Kidney (tissue), 14 donors: ENCODE measurements around the gene PCARE. TPM values are rescaled to one million over a fixed set of nuclear protein-coding genes. Genes with fewer than 3 reads are reported as not detected.
A peak's percentile ranks its signal among the peaks of the same experiment; 100 is the strongest.

Source experiments
- DNase-seq, 5 donors: peaks; one replicate each; pipeline ENCODE4 v3.0.0-alpha.2; 2013 to 2020
- FAIRE-seq: peaks from 2 replicates; lab custom pipeline; 2012; peaks lifted over from hg19 to GRCh38; lab: Jason Lieb, UNC
- H3K27ac ChIP-seq, 2 donors: one replicate each; pipeline ENCODE4 v1.7.0; 2013; ENCODE audit warnings: low read depth in 2 of 2, low read length in 2 of 2, inconsistent platforms in 1 of 2
- H3K27me3 ChIP-seq: one replicate; pipeline ENCODE4 v1.7.1; 2013; ENCODE audit warnings: low read length, inconsistent platforms; ENCODE audit not compliant: control insufficient read depth, insufficient read depth
- H3K36me3 ChIP-seq, 3 donors: one replicate each; pipeline versions ENCODE4 v1.7.0 to v1.7.1; 2013; ENCODE audit warnings: low read length in 3 of 3, control low read depth in 1 of 3, inconsistent platforms in 1 of 3; ENCODE audit not compliant: insufficient read depth in 3 of 3, control insufficient read depth in 2 of 3
- H3K4me1 ChIP-seq, 3 donors: one replicate each; pipeline versions ENCODE4 v1.7.0 to v1.7.1; 2013; ENCODE audit warnings: low read length in 3 of 3, inconsistent platforms in 1 of 3, low read depth in 1 of 3; ENCODE audit not compliant: control insufficient read depth in 2 of 3, insufficient read depth in 2 of 3
- H3K4me3 ChIP-seq, 3 donors: one replicate each; pipeline versions ENCODE4 v1.7.0 to v1.8.1; 2013; ENCODE audit warnings: low read length in 3 of 3, control low read depth in 1 of 3, inconsistent platforms in 1 of 3
- H3K9ac ChIP-seq, 3 donors: one replicate each; pipeline versions ENCODE4 v1.7.0 to v1.7.1; 2013; ENCODE audit warnings: low read length in 3 of 3, control low read depth in 1 of 3, inconsistent platforms in 1 of 3
- H3K9me3 ChIP-seq, 3 donors: one replicate each; pipeline versions ENCODE4 v1.7.0 to v1.7.1; 2013; ENCODE audit warnings: low read length in 3 of 3, control low read depth in 1 of 3, inconsistent platforms in 1 of 3; ENCODE audit not compliant: control insufficient read depth in 2 of 3, insufficient read depth in 1 of 3
- intact Hi-C: fragments of 100-400 bp; cut with DNase I; formaldehyde crosslinking; loops from one replicate; pipeline ENCODE4 v1.11.1; 2022
- polyA plus RNA-seq: library from polyadenylated mRNA; stranded (reverse); fragments of 350-450 nt; fragmentation: Illumina TruSeq; extraction: RNeasy Lipid Tissue Mini Kit (QIAGEN cat#74804); gene quantifications from one replicate; pipeline ENCODE4 v1.2.3, GENCODE V29; 2014; ENCODE audit warnings: low read depth, low replicate concordance; ENCODE audit not compliant: insufficient read depth
- total RNA-seq: library from RNA; stranded (reverse); fragmentation: NEBNext Ultra II Directional; extraction: Animal tissue kit (Norgen Biotek cat#: 25700); gene quantifications from one replicate; pipeline ENCODE4 v1.2.1, GENCODE V29; 2021
- TF ChIP-seq, protein P1 (sequence below): IDR thresholded peaks from 3 replicates; pipeline ENCODE4 v1.5.1; 2012; ENCODE audit warnings: mild to moderate bottlenecking, moderate library complexity, borderline replicate concordance; ENCODE audit not compliant: insufficient read depth; ENCODE audit errors: extremely low read depth
- donor health status: control.
- donor health status: control.
- donor health status: control.
- donor health status: control.
- donor health status: control.
- donor health status: DM: yes; HTN: yes; CAD: no.
- donor health status: Normal renal cell carcinoma (clear cell type).

The PCARE gene
- total and polyA plus RNA-seq, 2 donors from 2014 or later = 1.3 TPM; not detected in 1

DNA sequence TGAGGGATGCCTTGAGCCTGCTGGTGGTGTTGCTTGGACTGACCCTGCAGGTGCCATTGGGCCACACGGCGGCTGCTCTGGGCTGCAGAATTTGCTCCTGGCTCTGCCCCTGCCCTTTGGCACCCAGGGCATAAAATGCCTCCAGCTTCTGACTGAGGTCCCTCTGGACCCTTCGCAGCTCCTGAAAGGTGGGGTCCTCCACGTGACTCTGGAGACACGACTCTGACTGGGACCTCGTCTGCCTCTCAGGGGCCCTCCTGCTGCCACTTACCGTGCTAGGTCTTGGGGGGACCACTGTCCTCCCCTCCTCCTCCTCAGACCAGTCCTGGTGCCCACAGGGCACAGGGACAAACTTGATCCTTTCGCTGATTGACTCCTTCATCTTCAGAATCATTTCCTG lies 2.1 kb downstream of the PCARE start:
- H3K4me3 ChIP-seq = no peak overlapping the region
- H3K9me3 ChIP-seq = no peaks in the 10 kb centered on the region
- intact Hi-C loops = no loop called here
- no peak for FAIRE-seq
- peak in 1 of 5 donors; percentile 24 for DNase-seq
- H3K4me1 ChIP-seq = no peaks in the 10 kb centered on the region
- no peak overlapping the region for H3K9ac ChIP-seq
- TF ChIP-seq, protein P1, sequence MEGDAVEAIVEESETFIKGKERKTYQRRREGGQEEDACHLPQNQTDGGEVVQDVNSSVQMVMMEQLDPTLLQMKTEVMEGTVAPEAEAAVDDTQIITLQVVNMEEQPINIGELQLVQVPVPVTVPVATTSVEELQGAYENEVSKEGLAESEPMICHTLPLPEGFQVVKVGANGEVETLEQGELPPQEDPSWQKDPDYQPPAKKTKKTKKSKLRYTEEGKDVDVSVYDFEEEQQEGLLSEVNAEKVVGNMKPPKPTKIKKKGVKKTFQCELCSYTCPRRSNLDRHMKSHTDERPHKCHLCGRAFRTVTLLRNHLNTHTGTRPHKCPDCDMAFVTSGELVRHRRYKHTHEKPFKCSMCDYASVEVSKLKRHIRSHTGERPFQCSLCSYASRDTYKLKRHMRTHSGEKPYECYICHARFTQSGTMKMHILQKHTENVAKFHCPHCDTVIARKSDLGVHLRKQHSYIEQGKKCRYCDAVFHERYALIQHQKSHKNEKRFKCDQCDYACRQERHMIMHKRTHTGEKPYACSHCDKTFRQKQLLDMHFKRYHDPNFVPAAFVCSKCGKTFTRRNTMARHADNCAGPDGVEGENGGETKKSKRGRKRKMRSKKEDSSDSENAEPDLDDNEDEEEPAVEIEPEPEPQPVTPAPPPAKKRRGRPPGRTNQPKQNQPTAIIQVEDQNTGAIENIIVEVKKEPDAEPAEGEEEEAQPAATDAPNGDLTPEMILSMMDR = no peak
- H3K27me3 ChIP-seq = no peaks in the 10 kb centered on the region
- no peak overlapping the region for H3K27ac ChIP-seq
- no peaks in the 10 kb centered on the region for H3K36me3 ChIP-seq

DNA sequence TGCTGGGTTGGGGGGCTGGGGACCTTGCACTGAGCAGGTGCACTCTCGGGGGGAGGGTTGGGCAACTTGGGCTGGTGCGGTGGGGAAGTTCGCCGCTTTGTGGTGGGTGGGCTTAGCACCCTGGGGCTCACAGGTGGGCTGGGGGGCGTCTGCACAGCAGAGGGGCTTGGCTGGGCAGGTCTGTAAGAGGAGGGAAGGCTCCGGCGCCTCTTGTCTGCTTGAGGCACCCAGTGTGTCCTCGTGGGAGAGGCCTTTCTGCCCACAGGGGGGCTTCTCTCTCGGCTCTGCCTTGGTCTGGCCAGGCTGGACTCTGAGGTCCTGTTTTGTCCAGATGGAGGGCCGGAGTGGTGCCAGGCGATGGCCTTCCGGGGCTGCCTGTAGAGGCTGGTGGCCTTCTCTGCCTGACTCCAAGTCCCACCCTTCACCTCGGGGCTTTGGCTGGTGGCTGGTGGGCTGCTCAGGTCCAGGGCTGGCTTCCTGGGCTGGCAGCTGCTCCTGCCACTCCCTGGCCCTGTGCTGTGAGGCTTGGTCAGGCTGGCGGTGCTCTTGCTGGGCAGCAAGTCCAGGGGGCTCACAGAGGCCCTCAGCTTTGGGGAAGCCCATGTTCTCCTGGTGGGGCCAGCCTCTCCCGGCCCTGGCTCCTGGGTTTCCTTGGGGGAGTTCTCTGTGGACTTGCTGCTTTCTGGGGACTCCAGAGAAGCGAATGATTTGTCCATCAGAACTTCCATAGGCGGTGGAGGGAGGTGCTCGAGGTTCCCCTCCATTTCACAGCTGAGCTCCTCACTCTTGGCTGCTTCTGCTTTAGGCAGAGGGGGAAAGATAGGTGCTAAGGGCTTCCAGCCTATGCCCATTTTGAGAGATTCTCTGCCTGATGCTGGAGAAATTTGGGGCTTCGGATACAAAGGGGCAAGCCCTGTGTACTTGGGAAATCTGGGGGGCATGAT lies 3.0 kb downstream of the PCARE start:
- Histone ChIP-seq H3K4me1 (no peaks in the 10 kb centered on the region), H3K9me3 (no peaks in the 10 kb centered on the region), H3K9ac (no peak overlapping the region), H3K27me3 (no peaks in the 10 kb centered on the region), H3K27ac (no peak overlapping the region), H3K36me3 (no peaks in the 10 kb centered on the region), H3K4me3 (no peak overlapping the region)
- FAIRE-seq (no peak), DNase-seq (peak in 1 of 5 donors; percentile 31)
- intact Hi-C loops = no loop called here
- TF ChIP-seq, protein P1 = no peak

DNA sequence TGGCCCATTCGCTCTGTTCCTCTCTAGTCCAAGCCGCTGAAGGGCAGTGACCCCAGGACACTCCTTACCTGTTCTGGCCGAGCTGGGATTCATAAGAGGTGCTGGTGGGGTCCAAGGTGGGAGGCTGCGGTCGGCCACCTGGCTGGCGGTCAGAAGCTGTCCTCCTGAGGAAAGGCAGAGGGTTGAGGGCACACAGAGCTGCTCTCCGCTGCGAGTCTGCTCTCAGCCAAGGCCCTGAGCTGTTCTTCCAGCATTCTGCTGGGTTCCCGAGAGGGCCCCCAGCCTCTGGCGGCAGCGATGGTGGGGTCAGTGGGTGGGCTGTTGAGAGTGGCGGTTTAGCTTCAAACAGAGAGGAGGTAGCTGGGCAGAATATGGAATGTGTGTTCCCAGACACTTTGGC lies 3.8 kb downstream of the PCARE start:
- H3K9ac ChIP-seq = no peak overlapping the region
- no peaks in the 10 kb centered on the region for H3K27me3 ChIP-seq
- TF ChIP-seq, protein P1 = no peak
- no peaks in the 10 kb centered on the region for H3K4me1 ChIP-seq
- H3K4me3 ChIP-seq = no peak overlapping the region
- FAIRE-seq (no peak), DNase-seq (peak in 2 of 5 donors; percentile 23 to 31)
- no peaks in the 10 kb centered on the region for H3K36me3 ChIP-seq
- intact Hi-C loops = no loop called here
- no peak overlapping the region for H3K27ac ChIP-seq
- H3K9me3 ChIP-seq = no peaks in the 10 kb centered on the region
